GM12874 (cell line): ENCODE results near the gene POLR1G.

Source experiments
- CTCF ChIP-seq: IDR thresholded peaks from 2 replicates; pipeline ENCODE4 v1.5.1; 2011; ENCODE audit warnings: low read depth, mild to moderate bottlenecking, control low read depth, low read length, moderate library complexity; ENCODE audit not compliant: insufficient read depth

POLR1G gene

GRCh38 chr19:45408121-45408520 is 1.7 kb downstream of the POLR1G start:
- TF ChIP-seq CTCF = no peak

- no peak for TF ChIP-seq CTCF
Observed at GRCh38 chr19:45408830-45409556, 2.5 kb downstream of the POLR1G start.

- TF ChIP-seq CTCF = no peak
Observed at GRCh38 chr19:45409557-45409920, 3.1 kb downstream of the POLR1G start.

- TF ChIP-seq CTCF = no peak
Observed at GRCh38 chr19:45413497-45413896, 7.1 kb downstream of the POLR1G start.

- TF ChIP-seq CTCF = no peak
Observed at GRCh38 chr19:45414468-45414867, 8.0 kb downstream of the POLR1G start.

- TF ChIP-seq CTCF = no peak
Observed at GRCh38 chr19:45417151-45417550, 10.7 kb downstream of the POLR1G start.

- no peak for TF ChIP-seq CTCF
Observed at GRCh38 chr19:45418802-45419201, 12.4 kb downstream of the POLR1G start.
